ENCODE results near the gene DCC.

GRCh38 chr18:52344881-52345280, 4.9 kb downstream of the DCC start:
- TF ChIP-seq POLR2A (IDR thresholded peaks at IDR 0.05; ENCODE audit: control extremely low read depth in 1 of 2, low read depth in 2 of 2, low read length in 2 of 2) (no peak), TAF1 (IDR thresholded peaks at IDR 0.05; ENCODE audit: low read depth, low read length) (no peak), YY1 (IDR thresholded peaks at IDR 0.05; ENCODE audit: low read depth, low read length) (no peak), RNF2 (IDR thresholded peaks at IDR 0.05; ENCODE audit: borderline replicate concordance, low read depth, low read length, missing control alignments, poor library complexity, severe bottlenecking) (no peak), TEAD4 (IDR thresholded peaks at IDR 0.05; ENCODE audit: low read depth, low read length) (no peak), EGR1 (IDR thresholded peaks at IDR 0.05; ENCODE audit: borderline replicate concordance, low read depth, low read length) (no peak), EP300 (IDR thresholded peaks at IDR 0.05; ENCODE audit: borderline replicate concordance in 1 of 2, low read depth in 2 of 2, low read length in 2 of 2) (no peak), ZNF274 (IDR thresholded peaks at IDR 0.05; ENCODE audit: borderline replicate concordance, extremely low read depth, low read length) (no peak), USF2 (IDR thresholded peaks at IDR 0.05; ENCODE audit: low read length) (no peak), EZH2 (IDR thresholded peaks at IDR 0.05; ENCODE audit: low read depth, low read length, severe bottlenecking) (no peak), ATF3 (IDR thresholded peaks at IDR 0.05; ENCODE audit: insufficient read depth, low read depth, low read length) (no peak), CHD2 (IDR thresholded peaks at IDR 0.05; ENCODE audit: low read length) (no peak)
- TF ChIP-seq, protein P1, sequence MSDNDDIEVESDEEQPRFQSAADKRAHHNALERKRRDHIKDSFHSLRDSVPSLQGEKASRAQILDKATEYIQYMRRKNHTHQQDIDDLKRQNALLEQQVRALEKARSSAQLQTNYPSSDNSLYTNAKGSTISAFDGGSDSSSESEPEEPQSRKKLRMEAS (IDR thresholded peaks at IDR 0.05), result no peak
- TF ChIP-seq, protein P2, sequence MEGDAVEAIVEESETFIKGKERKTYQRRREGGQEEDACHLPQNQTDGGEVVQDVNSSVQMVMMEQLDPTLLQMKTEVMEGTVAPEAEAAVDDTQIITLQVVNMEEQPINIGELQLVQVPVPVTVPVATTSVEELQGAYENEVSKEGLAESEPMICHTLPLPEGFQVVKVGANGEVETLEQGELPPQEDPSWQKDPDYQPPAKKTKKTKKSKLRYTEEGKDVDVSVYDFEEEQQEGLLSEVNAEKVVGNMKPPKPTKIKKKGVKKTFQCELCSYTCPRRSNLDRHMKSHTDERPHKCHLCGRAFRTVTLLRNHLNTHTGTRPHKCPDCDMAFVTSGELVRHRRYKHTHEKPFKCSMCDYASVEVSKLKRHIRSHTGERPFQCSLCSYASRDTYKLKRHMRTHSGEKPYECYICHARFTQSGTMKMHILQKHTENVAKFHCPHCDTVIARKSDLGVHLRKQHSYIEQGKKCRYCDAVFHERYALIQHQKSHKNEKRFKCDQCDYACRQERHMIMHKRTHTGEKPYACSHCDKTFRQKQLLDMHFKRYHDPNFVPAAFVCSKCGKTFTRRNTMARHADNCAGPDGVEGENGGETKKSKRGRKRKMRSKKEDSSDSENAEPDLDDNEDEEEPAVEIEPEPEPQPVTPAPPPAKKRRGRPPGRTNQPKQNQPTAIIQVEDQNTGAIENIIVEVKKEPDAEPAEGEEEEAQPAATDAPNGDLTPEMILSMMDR (IDR thresholded peaks at IDR 0.05; ENCODE audit: control extremely low read depth in 1 of 3, insufficient read depth in 1 of 3, low read depth in 1 of 3, low read length in 3 of 3), result no peak

All from H1 (cell line).